H9 (cell line): ENCODE data around the gene UGT1A3. TPM values are rescaled to one million over a fixed set of nuclear protein-coding genes. Genes with fewer than 3 reads are reported as not detected.

Experiments
- DNase-seq: peaks from one replicate; pipeline ENCODE4 v3.0.0-alpha.2; 2017
- H2AFZ ChIP-seq: one replicate; pipeline ENCODE4 v1.6.1; 2013; ENCODE audit warnings: mild to moderate bottlenecking, low read length, control low read depth, moderate library complexity
- H2AK5ac ChIP-seq: 2 replicates; pipeline ENCODE4 v1.6.1; 2013; ENCODE audit warnings: low read length, control low read depth, mixed read lengths; ENCODE audit not compliant: insufficient read length
- H2BK120ac ChIP-seq: one replicate; pipeline ENCODE4 v1.6.1; 2013; ENCODE audit warnings: low read depth, mild to moderate bottlenecking, low read length, control low read depth, inconsistent platforms; ENCODE audit not compliant: poor library complexity, severe bottlenecking
- H2BK12ac ChIP-seq: 2 replicates; pipeline ENCODE4 v1.6.1; 2013; ENCODE audit warnings: low read length, control low read depth, mixed read lengths, low read depth; ENCODE audit not compliant: insufficient read length
- H2BK15ac ChIP-seq: 2 replicates; pipeline ENCODE4 v1.6.1; 2013; ENCODE audit warnings: low read depth, low read length, control low read depth
- H2BK20ac ChIP-seq: one replicate; pipeline ENCODE4 v1.6.1; 2013; ENCODE audit warnings: low read depth, mild to moderate bottlenecking, low read length, control low read depth, inconsistent platforms; ENCODE audit not compliant: poor library complexity, severe bottlenecking
- H2BK5ac ChIP-seq: 2 replicates; pipeline ENCODE4 v1.6.1; 2013; ENCODE audit warnings: low read length, control low read depth, mixed read lengths; ENCODE audit not compliant: insufficient read length
- H3K14ac ChIP-seq: 2 replicates; pipeline ENCODE4 v1.6.1; 2013; ENCODE audit warnings: low read length, control low read depth; ENCODE audit not compliant: insufficient read depth
- H3K18ac ChIP-seq: 2 replicates; pipeline ENCODE4 v1.6.1; 2013; ENCODE audit warnings: low read depth, mild to moderate bottlenecking, mixed read lengths, low read length, control low read depth; ENCODE audit not compliant: insufficient read length
- H3K23ac ChIP-seq: 2 replicates; pipeline ENCODE4 v1.6.1; 2013; ENCODE audit warnings: low read length, control low read depth, mixed read lengths, low read depth; ENCODE audit not compliant: insufficient read length
- H3K23me2 ChIP-seq: 2 replicates; pipeline ENCODE4 v1.6.1; 2013; ENCODE audit warnings: low read depth, mild to moderate bottlenecking, mixed read lengths, low read length, control low read depth; ENCODE audit not compliant: insufficient read length, poor library complexity, severe bottlenecking
- H3K27ac ChIP-seq: 2 replicates; pipeline ENCODE4 v1.5.1; 2013; ENCODE audit warnings: low read length, control low read depth, mixed read lengths, low read depth; ENCODE audit not compliant: insufficient read length
- H3K27me3 ChIP-seq: 2 replicates; pipeline ENCODE4 v1.6.1; 2013; ENCODE audit warnings: low read length, control low read depth, inconsistent platforms; ENCODE audit not compliant: insufficient read depth
- H3K4ac ChIP-seq: 2 replicates; pipeline ENCODE4 v1.6.1; 2013; ENCODE audit warnings: low read depth, mild to moderate bottlenecking, control low read depth, inconsistent platforms, low read length, moderate library complexity
- H3K4me1 ChIP-seq: 2 replicates; pipeline ENCODE4 v1.6.1; 2013; ENCODE audit warnings: low read length, control low read depth, inconsistent platforms; ENCODE audit not compliant: insufficient read depth
- H3K4me2 ChIP-seq: 2 replicates; pipeline ENCODE4 v1.6.1; 2013; ENCODE audit warnings: low read length, control low read depth, mixed read lengths; ENCODE audit not compliant: insufficient read length, insufficient read depth
- H3K56ac ChIP-seq: 2 replicates; pipeline ENCODE4 v1.6.1; 2013; ENCODE audit warnings: low read depth, mild to moderate bottlenecking, mixed read lengths, low read length, control low read depth; ENCODE audit not compliant: insufficient read length
- H3K79me1 ChIP-seq: 2 replicates; pipeline ENCODE4 v1.6.1; 2013; ENCODE audit warnings: low read depth, mild to moderate bottlenecking, moderate library complexity, low read length, control low read depth, inconsistent platforms; ENCODE audit not compliant: insufficient read depth, poor library complexity, severe bottlenecking
- H3K79me2 ChIP-seq: 2 replicates; pipeline ENCODE4 v1.6.1; 2013; ENCODE audit warnings: low read length, control low read depth, inconsistent platforms; ENCODE audit not compliant: insufficient read depth
- H3K9ac ChIP-seq: 2 replicates; pipeline ENCODE4 v1.6.1; 2013; ENCODE audit warnings: low read length, control low read depth, mixed read lengths; ENCODE audit not compliant: insufficient read length; ENCODE audit errors: extremely low read depth
- H3K9me3 ChIP-seq: one replicate; pipeline ENCODE4 v1.6.1; 2013; ENCODE audit warnings: low read depth, low read length, inconsistent platforms; ENCODE audit not compliant: control insufficient read depth
- H3T11ph ChIP-seq: one replicate; pipeline ENCODE4 v1.6.1; 2013; ENCODE audit warnings: mild to moderate bottlenecking, low read length, control low read depth, inconsistent platforms
- H4K20me1 ChIP-seq: one replicate; pipeline ENCODE4 v1.6.1; 2013; ENCODE audit not compliant: control insufficient read depth, insufficient read length, insufficient read depth
- H4K5ac ChIP-seq: 2 replicates; pipeline ENCODE4 v1.6.1; 2013; ENCODE audit warnings: low read depth, mild to moderate bottlenecking, mixed read lengths, low read length, control low read depth; ENCODE audit not compliant: insufficient read length
- H4K8ac ChIP-seq: replicated peaks from 2 replicates; pipeline ENCODE4 v1.6.1; 2013; ENCODE audit warnings: low read length, control low read depth, mixed read lengths, low read depth; ENCODE audit not compliant: insufficient read length
- H4K91ac ChIP-seq: 2 replicates; pipeline ENCODE4 v1.6.1; 2013; ENCODE audit warnings: low read depth, mild to moderate bottlenecking, moderate library complexity, mixed read lengths, low read length, control low read depth; ENCODE audit not compliant: insufficient read length
- H3K27ac Mint-ChIP-seq, 3 experiments: 2 replicates in 2 of 3; 3 replicates in 1 of 3; pipeline ENCODE4 v1.8.0; 2020 to 2021; ENCODE audit warnings: mixed read lengths in 3 of 3, mild to moderate bottlenecking in 1 of 3, moderate library complexity in 1 of 3
- H3K27me3 Mint-ChIP-seq: 2 replicates; pipeline ENCODE4 v1.8.0; 2021; ENCODE audit warnings: low read depth, mild to moderate bottlenecking, moderate library complexity, mixed read lengths
- H3K36me3 Mint-ChIP-seq, 3 experiments: 2 replicates in 2 of 3; 3 replicates in 1 of 3; pipeline ENCODE4 v1.8.0; 2020 to 2021; ENCODE audit warnings: low read depth in 3 of 3, mixed read lengths in 3 of 3; ENCODE audit not compliant: insufficient read depth in 1 of 3
- H3K4me1 Mint-ChIP-seq, 2 experiments: 2 replicates each; pipeline ENCODE4 v1.8.0; 2020; ENCODE audit warnings: mixed read lengths in 2 of 2
- H3K4me3 Mint-ChIP-seq, 2 experiments: 2 replicates in 1 of 2; 3 replicates in 1 of 2; pipeline ENCODE4 v1.8.0; 2020 to 2021; ENCODE audit warnings: mild to moderate bottlenecking in 2 of 2, mixed read lengths in 2 of 2, moderate library complexity in 1 of 2
- H3K9me3 Mint-ChIP-seq, 2 experiments: 2 replicates in 1 of 2; 3 replicates in 1 of 2; pipeline ENCODE4 v1.8.0; 2020; ENCODE audit warnings: mild to moderate bottlenecking in 2 of 2, mixed read lengths in 2 of 2, moderate library complexity in 1 of 2
- CTCF ChIP-seq: fragments of 200-600 bp; sonication (generic); conservative IDR thresholded peaks from 3 replicates; pipeline ENCODE4 v1.8.0; 2021; ENCODE audit warnings: antibody characterized with exemption, mild to moderate bottlenecking
- WGBS: extraction: QIAGEN DNeasy Blood & Tissue Kit; methylation state at CpG from one replicate; pipeline ENCODE4 v1.1.7; 2013; ENCODE audit warnings: missing lambda C conversion rate, low lambda C conversion rate, mixed read lengths; ENCODE audit not compliant: insufficient read length; ENCODE audit errors: extremely low coverage; 5-methylcytosine and 5-hydroxymethylcytosine counted together
- total RNA-seq: library from RNA; stranded (reverse); gene quantifications from 2 replicates; pipeline ENCODE4 v1.2.1, GENCODE V29; 2021

The UGT1A3 gene
- total RNA-seq, 1 experiment from 2014 or later = not detected

- TF ChIP-seq CTCF = no peak
- Histone ChIP-seq H3K56ac (no peak overlapping the region), H3K23ac (no peak overlapping the region), H3K4me2 (no peak overlapping the region), H3K23me2 (no peaks in the 10 kb centered on the region), H3K9ac (no peak overlapping the region), H3K79me1 (no peaks in the 10 kb centered on the region), H3K4me1 (no peaks in the 10 kb centered on the region), H4K91ac (no peak overlapping the region), H2BK120ac (no peak overlapping the region), H2BK12ac (no peak overlapping the region), H3K18ac (no peak overlapping the region), H4K5ac (no peak overlapping the region), H2AFZ (no peak overlapping the region), H3K79me2 (no peaks in the 10 kb centered on the region), H2BK15ac (no peak overlapping the region), H3T11ph (no peak overlapping the region), H3K27me3 (no peaks in the 10 kb centered on the region), H2AK5ac (no peak overlapping the region), H3K9me3 (no peaks in the 10 kb centered on the region), H3K27ac (no peak overlapping the region), H4K20me1 (no peaks in the 10 kb centered on the region), H2BK5ac (no peak overlapping the region), H2BK20ac (no peak overlapping the region), H3K14ac (no peak overlapping the region; the same call in 1 of the 2 replicates), H3K4ac (no peak overlapping the region), H4K8ac (no peak overlapping the region)
- Mint-ChIP-seq H3K4me3 (no peak overlapping the region), H3K27me3 (peaks cover 10% of the 10 kb centered on the region), H3K9me3 (peaks cover 3 to 6% of the 10 kb centered on the region in 2 experiments; a peak in 2 of 5 replicates), H3K27ac (no peak overlapping the region), H3K36me3 (no peaks in the 10 kb centered on the region), H3K4me1 (peaks cover 7% of the 10 kb centered on the region in 2 experiments)
- no CpG with 5 or more reads among the region's 2 CpGs for WGBS
- DNase-seq = no peak
Measured at GRCh38 chr2:233714121-233714520, 14.7 kb upstream of the UGT1A3 start.
